RPMI7951 (cell line): ENCODE measurements around the gene TGFB3. TPM values are rescaled to one million over a fixed set of nuclear protein-coding genes. Genes with fewer than 3 reads are reported as not detected.
"Not testable (repeated sequence)": the region's sequence is repeated elsewhere in the genome, so short reads cannot be mapped to it uniquely, and the experiment has no call there.

Source experiments
- DNase-seq: peaks from one replicate; pipeline ENCODE4 v3.0.0-alpha.2; 2012; ENCODE audit warnings: low read depth
- total RNA-seq: library from RNA; depleted of rRNA; stranded (reverse); fragments of >200 nt; shearing (Covaris generic); gene quantifications from 2 replicates; pipeline ENCODE4 v1.2.3, GENCODE V29; 2014

The TGFB3 gene
- total RNA-seq, 1 experiment from 2014 or later: 3.6 TPM

DNA sequence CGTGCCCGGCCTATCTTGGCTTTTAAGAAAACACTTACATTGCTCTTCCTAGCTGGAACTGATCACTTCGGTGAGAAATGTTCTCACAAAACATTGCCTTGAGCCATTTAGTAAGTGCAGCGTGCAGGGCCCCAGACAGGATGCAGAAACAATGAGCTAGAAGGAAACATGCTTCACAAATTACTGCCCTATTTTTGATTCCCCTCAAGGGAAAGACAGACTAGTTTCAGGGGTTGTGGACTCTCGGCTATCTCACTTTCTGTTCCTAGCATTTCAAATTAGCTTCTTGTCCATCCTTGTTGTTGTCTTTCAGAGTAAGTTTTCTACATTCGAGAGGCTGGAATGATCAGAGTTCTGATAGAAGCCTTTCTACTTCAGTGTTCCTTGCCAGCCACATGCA is 21.6 kb downstream of the TGFB3 start:
- no peak for DNase-seq

DNA sequence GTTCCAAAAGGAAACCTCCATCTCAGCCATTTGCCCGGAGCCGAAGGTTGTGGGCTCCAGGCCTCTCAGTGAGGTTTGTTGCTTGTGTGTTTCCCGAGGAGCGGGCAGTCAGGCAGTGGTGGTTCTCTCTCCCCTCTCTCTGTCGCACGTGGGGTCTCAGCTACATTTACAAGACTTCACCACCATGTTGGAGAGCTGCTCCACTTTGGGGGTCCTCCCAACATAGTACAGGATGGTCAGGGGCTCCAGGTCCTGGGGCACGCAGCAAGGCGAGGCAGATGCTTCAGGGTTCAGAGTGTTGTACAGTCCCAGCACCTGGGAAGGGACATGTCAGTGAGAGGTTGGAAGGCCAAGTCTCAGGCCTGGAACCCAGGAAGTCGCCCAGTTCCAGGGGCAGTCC is 22.8 kb downstream of the TGFB3 start:
- DNase-seq: no peak

DNA sequence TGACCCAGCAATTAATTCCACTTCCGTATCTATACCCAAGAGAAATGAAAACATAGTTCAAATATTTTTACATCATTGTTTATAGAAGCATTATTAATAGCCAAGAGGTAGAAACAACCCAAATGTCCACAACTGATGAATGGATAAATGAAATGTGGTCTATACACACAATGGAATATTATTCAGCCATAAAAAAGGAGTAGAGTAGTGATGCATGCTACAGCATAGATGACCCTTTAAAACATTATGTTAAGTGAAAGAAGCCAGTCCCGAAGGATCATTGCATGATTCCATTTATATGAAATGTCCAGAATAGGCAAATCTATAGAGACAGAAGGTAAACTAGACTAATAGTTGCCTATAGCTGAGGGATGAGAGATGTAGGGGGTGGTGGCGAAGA is 29.3 kb downstream of the TGFB3 start:
- DNase-seq: no peak

DNA sequence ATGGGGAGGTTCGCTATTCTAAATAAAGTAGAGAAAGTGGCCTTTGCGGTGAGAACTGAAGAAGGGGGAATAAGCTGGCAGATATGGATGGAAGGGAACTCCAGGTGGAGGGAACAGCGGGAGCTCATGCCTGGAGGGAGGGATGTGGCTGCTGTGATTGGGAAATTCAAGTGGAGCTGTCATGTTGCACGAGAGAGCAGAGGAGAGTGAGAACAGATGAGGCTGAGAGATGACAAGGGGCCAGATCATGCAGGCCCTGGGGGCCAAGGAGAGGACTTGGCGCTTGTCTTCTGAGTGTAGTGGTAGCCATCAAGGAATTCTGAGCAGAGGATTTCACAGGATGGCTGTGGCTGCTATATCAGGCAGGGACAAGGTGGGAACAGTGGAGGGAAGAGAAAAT is 35.0 kb downstream of the TGFB3 start:
- peak; percentile 43 for DNase-seq

GRCh38 chr14:75944607-75945241 is 37.1 kb downstream of the TGFB3 start:
- no peak for DNase-seq

DNA sequence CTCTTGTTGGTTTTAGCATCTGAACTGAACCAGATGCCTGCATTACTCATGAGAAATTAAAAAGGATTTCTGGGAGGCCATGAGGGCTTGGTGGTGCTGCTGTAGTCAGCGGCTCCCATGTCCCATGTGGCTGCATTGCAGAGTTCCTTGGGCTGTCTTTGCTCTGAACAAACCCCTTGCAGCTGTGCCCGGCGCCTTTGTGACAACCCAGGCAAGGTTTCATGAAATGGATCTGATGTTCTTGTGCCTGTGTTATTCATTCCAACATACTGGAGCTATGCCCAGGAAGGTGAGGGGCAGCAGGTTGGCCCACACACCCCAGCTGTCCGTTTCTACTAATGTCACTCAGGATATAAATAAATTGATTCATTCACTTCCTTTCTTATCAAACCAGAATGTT is 40.8 kb downstream of the TGFB3 start:
- no peak for DNase-seq

DNA sequence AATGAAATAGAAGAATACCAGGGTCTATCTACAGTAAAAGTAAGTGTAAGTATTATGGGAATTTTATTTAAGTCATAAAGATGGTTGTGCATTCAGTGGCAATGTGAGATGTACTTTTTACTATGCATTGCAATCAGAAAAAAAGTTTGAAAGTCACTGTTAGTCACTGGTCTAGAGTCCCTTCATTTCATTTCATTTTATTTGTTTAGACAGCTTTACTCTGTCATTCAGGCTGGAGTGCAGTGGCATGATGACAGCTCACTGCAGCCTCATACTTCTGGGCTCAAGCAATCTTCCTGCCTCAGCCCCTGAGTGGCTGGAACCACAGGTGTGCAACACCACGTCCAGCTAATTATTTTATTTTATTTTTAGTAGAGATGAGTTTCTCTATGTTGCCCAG is 42.6 kb downstream of the TGFB3 start:
- DNase-seq: no peak

DNA sequence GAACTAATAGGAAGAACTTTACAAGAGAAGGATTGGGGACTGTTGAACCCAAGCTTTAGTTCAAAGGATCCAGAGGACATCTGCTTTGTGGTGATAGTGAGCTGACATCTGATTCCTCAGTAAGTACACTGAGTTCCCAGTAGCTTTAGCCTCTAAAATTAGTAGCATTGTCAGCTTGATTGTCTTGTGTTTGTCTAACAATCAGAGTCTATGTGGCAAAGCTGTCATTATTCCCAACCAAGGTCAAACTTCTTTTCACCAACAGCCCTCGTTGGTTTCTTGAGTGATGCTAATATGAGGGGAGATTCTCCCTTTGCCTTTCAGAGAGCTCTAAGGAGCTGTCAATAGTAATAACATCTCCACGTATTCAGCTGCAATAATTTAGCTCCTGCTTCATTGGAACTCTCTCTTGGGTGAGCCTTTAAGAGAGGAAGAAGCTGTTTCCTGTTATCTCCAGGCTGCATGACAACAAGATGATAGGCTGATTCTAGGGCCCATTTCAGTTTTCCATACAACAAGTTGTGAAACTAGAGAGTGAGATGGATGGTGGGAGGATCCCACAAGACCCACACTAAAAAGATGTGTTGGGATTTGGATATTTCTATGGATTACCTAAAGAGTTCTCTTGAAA is 46.7 kb downstream of the TGFB3 start:
- DNase-seq: no peak

DNA sequence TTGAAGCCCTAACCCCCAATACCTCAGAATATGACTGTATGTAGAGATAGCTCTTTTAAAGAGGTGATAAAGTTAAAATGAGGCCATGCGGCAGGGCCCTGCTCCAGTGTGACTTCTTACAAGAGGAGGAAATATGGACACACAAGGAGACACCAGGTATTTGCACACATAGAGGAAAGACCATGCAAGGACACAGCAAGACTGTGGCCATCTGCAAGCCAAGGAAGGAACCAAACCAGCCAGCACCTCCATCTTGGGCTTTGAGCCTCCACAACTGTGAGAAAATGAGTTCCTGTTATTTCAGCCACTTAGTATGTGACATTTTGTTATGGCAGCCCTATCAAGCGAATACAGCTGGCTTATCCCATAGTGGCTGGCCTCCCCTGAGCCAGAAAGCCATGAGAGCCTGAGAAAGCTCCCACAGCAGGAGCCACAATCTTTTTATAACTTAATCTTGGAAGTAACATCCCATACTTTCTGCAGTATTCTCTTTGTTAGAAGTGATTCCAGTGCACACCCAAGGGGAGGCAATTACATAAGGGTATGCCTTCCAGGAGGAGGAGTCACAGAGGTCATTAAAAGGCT is 48.0 kb downstream of the TGFB3 start:
- no peak for DNase-seq

- no peak for DNase-seq
Measured at GRCh38 chr14:75928690-75929181, 53.1 kb downstream of the TGFB3 start.

GRCh38 chr14:75927564-75928087 is 54.2 kb downstream of the TGFB3 start:
- no peak for DNase-seq

DNA sequence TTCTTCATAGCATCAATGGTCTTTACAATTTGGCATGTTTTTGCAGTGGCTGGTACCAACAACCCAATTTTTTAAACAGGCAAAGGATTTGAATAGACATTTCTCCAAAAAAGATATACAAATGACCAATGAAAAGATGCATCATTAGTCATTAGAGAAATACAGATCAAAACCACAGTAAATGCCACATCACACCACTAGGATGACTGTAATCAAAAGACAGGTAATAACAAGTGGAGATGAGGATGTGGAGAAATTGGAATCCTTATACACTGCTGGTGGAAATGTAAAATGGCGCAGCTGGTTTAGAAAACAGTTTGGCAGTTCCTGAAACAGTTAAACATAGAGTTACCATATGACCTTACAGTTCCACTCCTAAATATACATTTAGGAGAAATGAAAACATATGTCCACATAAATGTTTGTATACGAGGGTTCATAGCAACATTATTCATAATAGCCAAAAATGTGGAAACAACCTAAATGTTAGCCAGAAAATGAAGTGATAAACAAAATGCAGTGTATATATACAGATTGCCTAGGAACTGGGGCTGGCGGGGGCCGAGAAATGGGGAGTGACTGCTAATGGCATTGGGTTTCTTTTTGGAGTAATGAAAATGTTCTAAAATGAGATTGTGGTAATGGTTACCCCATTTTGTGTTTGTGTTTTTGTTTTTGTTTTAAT is 55.2 kb downstream of the TGFB3 start:
- DNase-seq: no peak

GRCh38 chr14:75925141-75925840 is 56.5 kb downstream of the TGFB3 start:
- DNase-seq: not testable (repeated sequence)

DNA sequence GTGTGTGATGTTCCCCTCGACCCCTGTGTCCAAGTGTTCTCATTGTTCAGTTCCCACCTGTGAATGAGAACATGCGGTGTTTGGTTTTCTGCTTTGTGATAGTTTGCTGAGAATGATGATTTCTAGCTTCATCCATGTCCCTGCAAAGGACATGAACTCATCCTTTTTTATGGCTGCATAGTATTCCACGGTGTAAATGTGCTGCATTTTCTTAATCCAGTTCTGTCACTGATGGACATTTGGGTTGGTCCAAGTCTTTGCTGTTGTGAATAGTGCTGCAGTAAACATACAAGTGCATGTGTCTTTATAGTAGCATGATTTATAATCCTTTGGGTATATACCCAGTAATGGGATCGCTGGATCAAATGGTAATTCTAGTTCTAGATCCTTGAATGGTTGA is 61.4 kb downstream of the TGFB3 start:
- DNase-seq: not testable (repeated sequence)

DNA sequence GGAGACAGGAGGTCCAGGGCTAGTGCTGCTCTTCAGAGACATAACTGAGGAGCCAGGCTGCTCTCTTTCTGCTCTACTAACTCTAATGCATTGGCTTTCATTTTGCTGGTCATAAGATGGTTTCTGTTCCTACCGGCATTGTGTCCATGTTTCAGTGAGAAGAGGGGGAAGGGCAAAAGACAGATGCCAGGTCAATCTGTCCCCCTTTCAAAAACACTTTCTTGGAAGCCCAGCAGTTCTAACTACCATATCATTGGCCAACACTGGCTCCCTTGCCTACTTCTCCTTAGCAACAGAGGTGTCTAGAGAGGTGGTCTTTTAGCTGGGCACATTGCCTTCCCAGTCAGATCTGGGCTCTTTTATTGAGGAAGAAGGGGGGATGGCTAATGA is 63.9 kb downstream of the TGFB3 start:
- no peak for DNase-seq

- no peak for DNase-seq
Measured at GRCh38 chr14:75917322-75917945, 64.4 kb downstream of the TGFB3 start.

GRCh38 chr14:75915045-75915444 is 66.8 kb downstream of the TGFB3 start:
- DNase-seq: no peak

GRCh38 chr14:75913183-75913582 is 68.6 kb downstream of the TGFB3 start:
- DNase-seq: no peak

- no peak for DNase-seq
Measured at GRCh38 chr14:75911883-75912282, 69.9 kb downstream of the TGFB3 start.

DNA sequence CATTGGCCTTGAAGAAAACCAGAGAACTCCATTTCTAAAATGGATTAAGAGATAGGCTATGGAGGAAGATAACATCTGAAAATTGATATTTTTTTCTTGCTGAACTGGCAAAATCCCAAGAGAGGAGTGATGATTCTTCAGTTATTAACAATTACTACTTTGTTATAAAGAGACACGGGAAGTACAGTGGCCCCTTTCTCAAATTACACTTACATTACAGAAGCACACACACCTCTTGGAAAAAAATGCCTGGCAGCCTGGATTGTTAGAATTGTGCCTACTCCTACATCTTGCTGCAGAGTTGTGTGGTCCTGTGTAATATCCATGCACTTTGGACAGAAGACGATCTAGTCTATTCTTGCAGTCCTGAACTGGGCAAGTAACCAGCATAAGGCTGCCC is 71.7 kb downstream of the TGFB3 start:
- no peak for DNase-seq

GRCh38 chr14:75909630-75910029 is 72.2 kb downstream of the TGFB3 start:
- DNase-seq: no peak
